OCI-LY3 (cell line): ENCODE measurements around the gene SLC16A7.

ENCODE experiments used
- EZH2phosphoT487 ChIP-seq: fragments of 200-600 bp; shearing (Covaris generic); IDR thresholded peaks from 2 replicates; pipeline ENCODE4 v1.6.1; 2018; ENCODE audit warnings: antibody characterized with exemption, mixed run types, low read depth
- TF ChIP-seq, protein P1 (sequence below): fragments of 200-600, 300-600 bp; sonication (generic); IDR thresholded peaks from 2 replicates; pipeline ENCODE4 v1.5.1; 2014; ENCODE audit warnings: antibody characterized with exemption, low read length, low read depth

DNA sequence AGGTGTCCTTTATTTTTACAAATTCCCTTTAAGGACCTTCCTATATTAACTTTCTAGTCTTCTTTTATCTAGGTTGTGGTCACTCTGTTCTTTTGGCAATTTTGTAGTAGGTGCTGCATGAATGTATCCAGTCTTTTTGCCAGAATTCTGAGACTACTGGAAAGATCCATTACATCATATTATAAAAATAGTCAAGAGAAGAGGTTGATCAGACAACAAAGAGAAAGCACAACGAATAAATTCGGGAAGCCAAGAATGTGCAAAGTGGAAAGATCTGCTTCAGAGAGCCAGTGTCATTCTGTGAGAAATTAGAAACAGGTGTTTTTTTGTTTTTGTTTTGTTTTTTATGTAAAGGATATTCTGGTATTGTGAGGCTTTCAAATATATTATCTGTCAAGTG is 15.8 kb upstream of the SLC16A7 start:
- TF ChIP-seq, protein P1, sequence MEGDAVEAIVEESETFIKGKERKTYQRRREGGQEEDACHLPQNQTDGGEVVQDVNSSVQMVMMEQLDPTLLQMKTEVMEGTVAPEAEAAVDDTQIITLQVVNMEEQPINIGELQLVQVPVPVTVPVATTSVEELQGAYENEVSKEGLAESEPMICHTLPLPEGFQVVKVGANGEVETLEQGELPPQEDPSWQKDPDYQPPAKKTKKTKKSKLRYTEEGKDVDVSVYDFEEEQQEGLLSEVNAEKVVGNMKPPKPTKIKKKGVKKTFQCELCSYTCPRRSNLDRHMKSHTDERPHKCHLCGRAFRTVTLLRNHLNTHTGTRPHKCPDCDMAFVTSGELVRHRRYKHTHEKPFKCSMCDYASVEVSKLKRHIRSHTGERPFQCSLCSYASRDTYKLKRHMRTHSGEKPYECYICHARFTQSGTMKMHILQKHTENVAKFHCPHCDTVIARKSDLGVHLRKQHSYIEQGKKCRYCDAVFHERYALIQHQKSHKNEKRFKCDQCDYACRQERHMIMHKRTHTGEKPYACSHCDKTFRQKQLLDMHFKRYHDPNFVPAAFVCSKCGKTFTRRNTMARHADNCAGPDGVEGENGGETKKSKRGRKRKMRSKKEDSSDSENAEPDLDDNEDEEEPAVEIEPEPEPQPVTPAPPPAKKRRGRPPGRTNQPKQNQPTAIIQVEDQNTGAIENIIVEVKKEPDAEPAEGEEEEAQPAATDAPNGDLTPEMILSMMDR = no peak
- no peak for TF ChIP-seq EZH2phosphoT487
